GM04504 (cell line): ENCODE measurements around the gene DLG2.

Experiments used
- DNase-seq: peaks from one replicate; pipeline ENCODE4 v3.0.0-alpha.2; 2012; ENCODE audit warnings: low read depth

Gene DLG2

GRCh38 chr11:84775503-84775902, 851.6 kb downstream of the DLG2 start:
- DNase-seq, result no peak

DNA sequence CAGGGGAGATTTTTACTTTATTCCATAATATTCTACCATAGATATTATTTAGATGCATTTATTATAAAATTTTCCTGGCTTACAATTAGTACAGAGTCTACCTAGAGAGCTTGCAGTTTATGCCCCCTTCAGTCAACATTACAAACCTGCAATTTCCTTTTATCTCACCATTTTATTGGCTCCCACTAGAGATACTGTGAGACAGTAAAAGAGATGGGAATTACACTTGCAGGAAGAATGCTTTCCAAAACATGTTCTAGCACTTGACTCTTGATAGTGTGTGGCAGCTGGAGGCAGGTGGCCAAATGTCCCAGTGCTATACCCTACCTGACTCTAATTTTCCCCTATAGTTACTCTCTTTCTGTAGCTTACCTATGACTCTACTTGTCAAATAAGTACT, 863.2 kb downstream of the DLG2 start:
- DNase-seq, result no peak

DNA sequence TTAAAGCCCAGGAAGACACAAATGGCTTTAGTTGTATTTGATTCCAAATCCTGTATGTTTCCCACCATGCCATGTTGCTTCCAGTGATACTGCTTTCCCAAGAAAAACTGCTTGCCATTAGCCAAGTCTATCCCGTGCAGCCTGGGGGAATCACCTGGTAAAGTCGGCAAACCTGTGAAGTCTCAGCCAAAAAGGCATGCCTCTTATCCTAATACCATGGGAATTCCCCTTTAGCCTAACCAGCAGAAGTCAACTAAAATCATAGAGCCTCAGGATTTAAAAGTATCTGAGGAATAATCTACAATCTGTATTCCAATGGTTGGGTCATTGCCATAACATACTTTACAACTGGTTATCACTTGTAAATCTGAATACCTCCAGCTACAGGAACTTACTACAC, 869.4 kb downstream of the DLG2 start:
- no peak for DNase-seq

DNA sequence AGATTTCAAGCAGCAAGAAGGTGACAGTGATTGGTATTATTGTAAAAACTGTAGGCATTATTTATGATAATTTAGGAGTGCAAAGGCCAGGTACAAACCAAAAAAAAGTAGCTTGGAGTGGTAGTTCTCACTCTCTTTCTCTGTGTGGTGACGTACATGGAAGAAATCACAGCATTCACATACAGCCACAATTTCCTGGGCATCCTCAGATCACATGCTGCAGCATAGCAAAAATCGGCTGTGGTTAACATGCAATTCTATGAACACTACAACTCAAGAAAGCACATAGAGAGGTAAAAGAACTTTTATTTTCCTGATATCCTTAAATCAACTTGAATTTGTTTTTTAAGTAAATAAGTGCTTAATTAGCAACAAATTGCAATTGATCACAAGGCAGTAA, 875.8 kb downstream of the DLG2 start:
- no peak for DNase-seq

DNA sequence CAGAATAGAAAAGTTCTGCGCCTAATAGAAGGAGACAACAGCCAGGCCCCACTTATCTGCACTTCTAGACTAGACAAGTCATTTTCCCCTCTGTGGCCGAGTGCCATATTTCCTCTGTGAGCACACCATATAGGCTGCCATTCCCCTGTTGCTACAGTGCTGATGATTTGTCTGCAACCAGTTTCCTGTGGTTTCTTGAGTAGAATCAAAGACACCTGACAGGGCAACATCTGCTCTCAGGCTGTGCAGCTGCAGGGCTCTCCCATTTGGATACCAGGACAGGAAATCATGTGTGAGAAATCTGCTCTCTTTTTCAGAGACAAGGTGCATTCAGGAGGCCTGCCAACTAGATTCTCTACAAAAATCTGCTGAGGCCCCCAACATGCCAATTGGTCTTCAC, 879.3 kb downstream of the DLG2 start:
- no peak for DNase-seq

DNA sequence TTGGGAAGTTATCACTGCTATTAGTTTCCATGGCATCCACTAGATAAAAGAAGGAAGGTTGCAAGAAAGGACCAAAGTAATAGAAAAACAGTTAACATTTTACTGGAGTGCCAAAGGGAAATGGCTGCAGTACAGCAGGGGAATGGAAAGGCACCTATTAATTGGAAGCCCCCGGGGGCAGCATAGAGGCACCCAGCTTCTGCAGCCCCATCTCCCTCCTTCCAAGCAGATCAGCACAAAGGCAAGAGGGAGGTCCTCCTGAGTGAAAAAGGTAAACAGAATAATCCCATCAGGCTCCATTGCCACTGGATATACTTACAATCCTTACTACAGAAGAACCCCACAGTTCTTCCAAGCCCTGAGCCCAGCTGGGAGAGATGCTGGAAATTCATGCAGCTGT, 887.1 kb downstream of the DLG2 start:
- DNase-seq, result no peak

- DNase-seq, result no peak
These were observed 902.9 kb downstream of the DLG2 start for GRCh38 chr11:84724256-84724655.

DNA sequence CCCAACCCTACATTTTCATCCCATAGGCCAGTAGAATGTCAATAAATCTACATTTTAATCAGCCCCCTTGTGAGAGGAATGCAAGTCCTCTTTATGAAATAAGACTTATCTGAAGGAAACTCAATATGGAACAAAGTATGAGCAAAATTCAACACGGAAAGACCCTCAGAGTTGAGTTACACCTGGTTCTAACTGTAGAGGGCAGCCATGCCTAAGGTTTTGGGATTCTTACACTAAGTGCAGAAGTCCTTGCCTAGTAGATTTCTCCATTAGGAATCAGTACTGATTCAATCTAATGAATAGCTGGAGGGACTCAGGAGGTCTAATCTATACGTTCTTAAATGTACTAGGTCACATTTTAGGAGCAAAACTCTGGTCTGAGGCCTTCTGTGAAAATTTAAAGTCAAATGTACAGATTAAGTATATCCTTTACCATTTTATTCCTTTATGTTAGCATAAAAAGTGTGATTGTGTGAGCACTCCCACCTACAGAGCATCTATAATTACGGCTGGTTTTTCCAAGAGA, 904.5 kb downstream of the DLG2 start:
- DNase-seq, result no peak

- DNase-seq, result no peak
These were observed 905.6 kb downstream of the DLG2 start for GRCh38 chr11:84721561-84721961.

- DNase-seq, result no peak
These were observed 906.3 kb downstream of the DLG2 start for GRCh38 chr11:84720706-84721402.

- no peak for DNase-seq
These were observed 907.1 kb downstream of the DLG2 start for GRCh38 chr11:84719935-84720577.

DNA sequence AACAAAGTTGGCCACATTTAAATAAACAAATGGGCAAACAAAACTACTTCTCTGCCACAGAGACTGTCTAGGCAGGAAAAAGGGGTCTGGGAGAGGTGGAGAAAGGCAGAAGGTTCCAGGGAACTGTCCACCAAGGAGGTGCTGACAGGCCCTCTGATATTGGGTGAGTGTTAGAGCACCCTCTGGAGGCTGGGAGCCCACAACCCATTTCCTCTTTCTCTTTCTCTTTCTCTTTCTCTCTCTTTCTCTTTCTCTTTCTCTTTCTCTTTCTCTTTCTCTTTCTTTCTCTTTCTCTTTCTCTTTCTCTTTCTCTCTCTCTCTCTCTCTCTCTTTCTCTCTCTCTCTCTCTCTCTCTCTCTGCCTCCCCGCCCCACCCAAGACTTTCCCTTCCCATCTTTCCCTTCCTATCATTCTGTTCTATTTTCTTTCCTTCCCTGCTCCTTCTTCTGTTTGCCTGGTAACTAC, 912.8 kb downstream of the DLG2 start:
- DNase-seq, result peak; percentile 7

DNA sequence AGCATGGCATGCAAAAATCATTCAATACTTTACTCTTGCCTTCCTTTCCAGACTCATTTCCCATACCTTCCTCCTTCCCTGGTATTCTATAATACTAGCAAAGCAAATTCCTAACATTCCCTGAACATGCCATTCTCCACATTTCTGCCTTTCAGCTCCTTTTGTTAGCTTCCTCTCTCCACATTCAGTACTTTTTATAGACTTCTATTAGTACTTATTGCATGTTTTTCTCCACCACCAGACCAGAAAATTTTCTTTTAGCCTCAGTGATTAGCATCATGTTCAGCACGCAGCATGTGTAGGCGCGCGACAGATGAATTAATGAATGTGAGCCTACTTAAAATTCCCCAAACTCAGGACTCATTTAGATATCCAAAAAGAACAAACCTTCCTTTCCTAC, 935.3 kb downstream of the DLG2 start:
- DNase-seq, result no peak

DNA sequence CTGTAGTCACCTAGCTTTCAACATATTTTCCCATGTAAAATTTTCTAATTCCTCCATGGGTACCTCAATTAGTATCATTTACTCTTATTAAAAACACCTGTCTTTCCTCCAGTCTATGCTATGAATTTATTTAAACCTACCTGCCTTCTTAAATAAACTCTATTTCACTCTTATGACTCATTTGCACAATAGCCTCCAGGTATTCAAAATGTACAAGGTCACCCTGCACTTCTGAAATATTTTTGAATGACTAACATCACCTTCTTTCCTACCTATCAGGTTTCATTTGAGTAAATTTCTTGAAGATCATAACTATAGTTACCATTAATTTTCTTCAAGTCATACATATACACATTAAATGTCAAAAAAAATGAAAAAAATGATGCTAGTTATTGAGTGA, 939.7 kb downstream of the DLG2 start:
- no peak for DNase-seq

GRCh38 chr11:84686716-84687115, 940.4 kb downstream of the DLG2 start:
- no peak for DNase-seq

- DNase-seq, result no peak
These were observed 941.2 kb downstream of the DLG2 start for GRCh38 chr11:84685976-84686375.

- DNase-seq, result no peak
These were observed 942.0 kb downstream of the DLG2 start for GRCh38 chr11:84685149-84685548.

DNA sequence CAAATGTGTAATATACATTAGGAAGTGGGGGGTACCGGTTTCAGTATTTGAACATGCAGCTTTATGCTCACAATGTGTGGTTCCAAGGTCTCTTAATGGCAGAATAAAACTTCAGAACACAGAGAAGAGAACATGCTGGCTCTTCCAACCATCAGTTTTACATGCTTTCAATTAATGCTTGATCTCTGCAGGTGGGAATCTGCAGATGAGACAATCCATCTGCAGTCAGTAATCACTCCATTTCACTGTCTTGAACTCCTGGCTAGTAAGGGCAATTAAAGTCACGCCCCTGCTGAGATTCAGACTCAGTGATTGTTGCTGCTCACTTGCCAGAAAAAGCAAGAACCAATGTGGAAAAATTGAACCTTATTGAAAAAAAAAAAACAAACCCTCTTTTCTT, 945.7 kb downstream of the DLG2 start:
- DNase-seq, result no peak

GRCh38 chr11:84675396-84676025, 951.6 kb downstream of the DLG2 start:
- no peak for DNase-seq

DNA sequence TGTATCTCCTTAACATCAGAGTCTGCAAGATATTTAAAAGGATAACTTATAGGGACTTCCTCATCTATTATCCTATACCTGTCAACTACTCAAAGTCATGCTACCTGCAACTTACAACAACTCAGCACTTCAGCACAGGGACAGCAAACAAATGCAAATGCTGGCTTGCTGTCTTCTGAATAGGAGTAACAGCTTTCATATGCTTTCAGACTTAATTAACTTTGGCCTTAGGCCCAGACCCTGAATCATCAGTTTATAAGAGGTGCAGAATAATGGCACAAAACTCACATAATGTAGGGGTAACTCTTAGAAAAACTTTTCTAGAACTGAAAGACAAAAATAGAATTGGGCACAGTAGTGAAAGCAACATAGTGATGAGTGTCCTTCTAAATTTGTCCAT, 953.4 kb downstream of the DLG2 start:
- peak; percentile 17 for DNase-seq

- no peak for DNase-seq
These were observed 955.7 kb downstream of the DLG2 start for GRCh38 chr11:84671325-84671999.

DNA sequence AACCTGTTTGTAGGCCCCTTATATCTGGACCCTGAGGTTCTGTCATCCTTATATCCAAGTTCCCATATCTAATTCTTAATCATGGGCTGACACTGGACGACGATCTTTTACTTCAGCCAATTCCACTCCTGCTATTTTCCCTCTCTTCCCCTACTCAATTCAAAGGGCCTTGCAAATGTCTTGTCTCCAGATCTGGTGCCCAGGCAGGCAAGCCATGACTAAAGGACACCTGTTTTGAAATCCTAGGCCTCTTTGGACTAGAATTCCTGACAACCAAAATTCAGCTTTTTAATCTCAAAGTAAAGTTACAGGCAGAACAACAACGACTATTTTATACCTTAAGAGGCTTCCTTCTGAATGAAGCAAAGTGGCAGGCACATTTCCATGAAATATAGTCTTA, 963.4 kb downstream of the DLG2 start:
- DNase-seq, result no peak
